Fibroblast of mammary gland (primary cell): Measurements from ENCODE around the gene MRS2.

Source experiments
- DNase-seq: peaks from one replicate; pipeline ENCODE4 v3.0.0-alpha.2; 2010; ENCODE audit warnings: low read depth
- H3K4me3 ChIP-seq: 2 replicates; pipeline ENCODE4 v1.5.1; 2011; ENCODE audit warnings: low read depth, mild to moderate bottlenecking, low read length, moderate library complexity; ENCODE audit not compliant: control insufficient read depth
- CTCF ChIP-seq: conservative IDR thresholded peaks from 2 replicates; pipeline ENCODE4 v1.5.1; 2011; ENCODE audit warnings: low read depth, low read length, inconsistent platforms; ENCODE audit not compliant: control insufficient read depth, insufficient read depth

MRS2 gene

GRCh38 chr6:24451581-24452388 lies 49.0 kb downstream of the MRS2 start:
- no peak for TF ChIP-seq CTCF
- no peak for DNase-seq

GRCh38 chr6:24453921-24454320 lies 51.2 kb downstream of the MRS2 start:
- TF ChIP-seq CTCF, result no peak
- DNase-seq, result no peak
- no peak overlapping the region for H3K4me3 ChIP-seq

More at GRCh38 chr6:24451581-24452388, 49.0 kb downstream of the MRS2 start:
- no peak overlapping the region for H3K4me3 ChIP-seq

GRCh38 chr6:24454452-24454851 lies 51.7 kb downstream of the MRS2 start:
- no peak for DNase-seq
- H3K4me3 ChIP-seq, result no peak overlapping the region
- TF ChIP-seq CTCF, result no peak

GRCh38 chr6:24455061-24455460 lies 52.3 kb downstream of the MRS2 start:
- H3K4me3 ChIP-seq, result no peak overlapping the region
- no peak for TF ChIP-seq CTCF
- DNase-seq, result no peak

GRCh38 chr6:24458134-24458533 lies 55.4 kb downstream of the MRS2 start:
- DNase-seq, result peak; percentile 45
- no peak overlapping the region for H3K4me3 ChIP-seq
- TF ChIP-seq CTCF, result no peak

GRCh38 chr6:24458941-24459340 lies 56.2 kb downstream of the MRS2 start:
- DNase-seq, result peak; percentile 7
- no peak overlapping the region for H3K4me3 ChIP-seq
- TF ChIP-seq CTCF, result no peak

GRCh38 chr6:24460966-24461365 lies 58.2 kb downstream of the MRS2 start:
- DNase-seq, result no peak
- no peak for TF ChIP-seq CTCF
- no peak overlapping the region for H3K4me3 ChIP-seq
